ENCODE data around the gene ASTL. TPM values are rescaled to one million over a fixed set of nuclear protein-coding genes. Genes with fewer than 3 reads are reported as not detected.
A peak's percentile ranks its signal among the peaks of the same experiment; 100 is the strongest.

The ASTL gene
- total and polyA plus RNA-seq, 9 of the 15 experiments (the other 6 are each of a cell fraction or from before 2014, with no cell fraction given): not detected

- H3K27me3 ChIP-seq (ENCODE audit: control insufficient read depth in 2 of 2, insufficient read depth in 2 of 2, low read length in 2 of 2): peaks cover 3 to 4% of the 10 kb centered on the region in 2 experiments; a peak in 3 of 5 replicates
- CTCF ChIA-PET (ENCODE audit: low intra/inter-chr PET ratio): interaction anchor here (0.8 to 1.7 kb wide), 4 partner anchors 34 to 182 kb away, joined by 4 to 12 read pairs (median 8); partner anchors contain the start of gene ASTL
- no TSS peak for BruUV-seq (replicated peaks)
- ATAC-seq: peak; percentile 95
- H3K9me1 ChIP-seq (ENCODE audit: control insufficient read depth, insufficient read depth, low read length): no peaks in the 10 kb centered on the region
- H4K20me1 ChIP-seq (replicated peaks; ENCODE audit: control insufficient read depth, insufficient read depth, low read length): no peaks in the 10 kb centered on the region
- H3K4me3 ChIP-seq: no peak overlapping the region
- peak; percentile 93 for FAIRE-seq
- H3K27ac ChIP-seq (ENCODE audit: extremely low read depth, low read depth, low read length): no peak overlapping the region
- 29% methylated on average over 8 of the region's 8 CpGs for WGBS (ENCODE audit: insufficient coverage, low coverage, missing lambda C conversion rate)
- H3K9me3 ChIP-seq (replicated peaks; ENCODE audit: control insufficient read depth, insufficient read depth, low read depth, low read length): peaks cover 4% of the 10 kb centered on the region; the same call in 1 of the 2 replicates
- no peak overlapping the region for H3K9ac ChIP-seq (ENCODE audit: insufficient read depth in 1 of 2, low read depth in 2 of 2, low read length in 2 of 2)
- H2AFZ ChIP-seq (ENCODE audit: low read depth, low read length): no peak overlapping the region; the same call in 1 of the 2 replicates
- no peak overlapping the region for H3K4me2 ChIP-seq (ENCODE audit: insufficient read depth, low read length)
- in situ Hi-C loops (cut with MboI) (no loop called here), intact Hi-C loops (cut with micrococcal nuclease) (loop anchor here (1.0 to 2.0 kb wide), 2 partner anchors 36 to 92 kb away; partner anchors contain the start of genes ASTL and CIAO1)
- H3K4me1 ChIP-seq (replicated peaks in 1 of 2; ENCODE audit: control insufficient read depth in 2 of 2, insufficient read depth in 2 of 2, low read length in 2 of 2): peaks cover 4 to 6% of the 10 kb centered on the region in 2 experiments; a peak in 4 of 5 replicates
- POLR2A ChIA-PET: interaction anchor here (0.5 to 1.4 kb wide), 7 partner anchors 11 to 85 kb away, joined by 3 to 6 read pairs (median 3); partner anchors contain the start of genes ASTL and STARD7
- DNase-seq (ENCODE audit: extremely low read depth in 1 of 4, low spot score in 3 of 4): peak; percentile 79 to 81 (median 80)
- no peaks in the 10 kb centered on the region for H3K79me2 ChIP-seq (ENCODE audit: control insufficient read depth, insufficient read depth, low read length)
- no peaks in the 10 kb centered on the region for H3K36me3 ChIP-seq (ENCODE audit: control insufficient read depth, insufficient read depth, low read length)
- TF ChIP-seq DPF2 (IDR thresholded peaks at IDR 0.05) (no peak), ETV5 (CRISPR knock-in tag; IDR thresholded peaks at IDR 0.05; ENCODE audit: low read depth) (no peak), STAT5A (IDR thresholded peaks at IDR 0.05; ENCODE audit: borderline replicate concordance, low read length) (no peak), POLR2A (conservative IDR thresholded peaks at IDR 0.05) (no peak), NR2C1 (IDR thresholded peaks at IDR 0.05) (peak; percentile 9; the same call in 1 of the 2 replicates), NR2C1 (tag; IDR thresholded peaks at IDR 0.05) (no peak), NBN (IDR thresholded peaks at IDR 0.05; ENCODE audit: low read depth) (no peak), THRB (CRISPR knock-in tag; conservative IDR thresholded peaks at IDR 0.05) (no peak), HDGF (IDR thresholded peaks at IDR 0.05) (no peak), ZNF780A (CRISPR knock-in tag; IDR thresholded peaks at IDR 0.05) (no peak), RCOR1 (IDR thresholded peaks at IDR 0.05; ENCODE audit: borderline replicate concordance in 1 of 2, low read depth in 2 of 2, low read length in 2 of 2) (0 out of 4 replicates have a peak, but pooled peaks of 1 of the 2 experiments have one; percentile 30), PYGO2 (tag; IDR thresholded peaks at IDR 0.05) (no peak), JUND (IDR thresholded peaks at IDR 0.05; ENCODE audit: borderline replicate concordance, low read depth, low read length) (no peak), JUND (tag; IDR thresholded peaks at IDR 0.05; ENCODE audit: borderline replicate concordance, low read depth, low read length) (0 out of 3 replicates have a peak, but pooled peaks have one; percentile 13), ZBTB8A (IDR thresholded peaks at IDR 0.05; ENCODE audit: partially characterized antibody) (no peak), FOXP1 (CRISPR knock-in tag; IDR thresholded peaks at IDR 0.05) (0 out of 2 replicates have a peak, but pooled peaks have one; percentile 41), ID3 (CRISPR knock-in tag; IDR thresholded peaks at IDR 0.05) (no peak), ID3 (tag; IDR thresholded peaks at IDR 0.05) (no peak), ZHX1 (conservative IDR thresholded peaks at IDR 0.05; ENCODE audit: low read length) (no peak)
These were observed 36.2 kb upstream of the ASTL start for GRCh38 chr2:96174251-96175144.
